ENCODE measurements around the gene SMIM1. TPM values are rescaled to one million over a fixed set of nuclear protein-coding genes. Genes with fewer than 3 reads are reported as not detected.

The SMIM1 gene
- total and polyA plus RNA-seq, 3 experiments from 2014 or later = 0.80 to 1.6 (median 1.1) TPM

- no peaks in the 10 kb centered on the region for H3K9me3 Mint-ChIP-seq
- no peak overlapping the region for H3K27ac Mint-ChIP-seq
- H3K27me3 ChIP-seq (ENCODE audit: insufficient read depth, low read length, poor library complexity, severe bottlenecking) = no peaks in the 10 kb centered on the region
- H3K4me3 Mint-ChIP-seq = no peak overlapping the region
- H3K27me3 Mint-ChIP-seq = peaks cover 0 to 1% of the 10 kb centered on the region in 2 donors
- DNase-seq = no peak
- H3K9me3 ChIP-seq (ENCODE audit: low read length) = no peaks in the 10 kb centered on the region
- no peak overlapping the region for H3K27ac ChIP-seq (ENCODE audit: low read depth, low read length)
- H3K4me1 ChIP-seq (ENCODE audit: insufficient read depth, low read length) = no peaks in the 10 kb centered on the region
- H3K36me3 ChIP-seq (ENCODE audit: insufficient read depth, low read length) = peaks cover 9% of the 10 kb centered on the region
- ChIA-PET CTCF (no interaction called here), POLR2A (no interaction called here)
- peaks cover 0 to under 1% (median 0%) of the 10 kb centered on the region in 3 donors for H3K4me1 Mint-ChIP-seq
- no peak overlapping the region for H3K4me3 ChIP-seq (ENCODE audit: low read length)
- H3K36me3 Mint-ChIP-seq = peaks cover 0 to 66% (median 16%) of the 10 kb centered on the region in 3 donors
These were observed 44.0 kb downstream of the SMIM1 start for GRCh38 chr1:3816331-3817137.

- Histone ChIP-seq H3K4me3 (ENCODE audit: low read length) (no peak overlapping the region), H3K36me3 (ENCODE audit: insufficient read depth, low read length) (peaks cover 9% of the 10 kb centered on the region), H3K9me3 (ENCODE audit: low read length) (no peaks in the 10 kb centered on the region), H3K27me3 (ENCODE audit: insufficient read depth, low read length, poor library complexity, severe bottlenecking) (no peaks in the 10 kb centered on the region), H3K27ac (ENCODE audit: low read depth, low read length) (no peak overlapping the region), H3K4me1 (ENCODE audit: insufficient read depth, low read length) (no peaks in the 10 kb centered on the region)
- DNase-seq = no peak
- CTCF ChIA-PET = no interaction called here
- no peaks in the 10 kb centered on the region for H3K4me1 Mint-ChIP-seq
- H3K4me3 Mint-ChIP-seq = no peak overlapping the region
- POLR2A ChIA-PET = no interaction called here
- H3K27me3 Mint-ChIP-seq = peaks cover 0 to 1% of the 10 kb centered on the region in 2 donors
- H3K27ac Mint-ChIP-seq = no peak overlapping the region
- peaks cover 0 to 73% (median 18%) of the 10 kb centered on the region in 3 donors for H3K36me3 Mint-ChIP-seq
- H3K9me3 Mint-ChIP-seq = no peaks in the 10 kb centered on the region
These were observed 44.7 kb downstream of the SMIM1 start for GRCh38 chr1:3817138-3817740.

- DNase-seq = no peak
- peaks cover 13% of the 10 kb centered on the region for H3K36me3 ChIP-seq (ENCODE audit: insufficient read depth, low read length)
These were observed 45.5 kb downstream of the SMIM1 start for GRCh38 chr1:3817821-3818597.

GRCh38 chr1:3819771-3820200 is 47.2 kb downstream of the SMIM1 start:
- Histone ChIP-seq H3K27ac (ENCODE audit: low read depth, low read length) (no peak overlapping the region), H3K9me3 (ENCODE audit: low read length) (no peaks in the 10 kb centered on the region), H3K36me3 (ENCODE audit: insufficient read depth, low read length) (peaks cover 14% of the 10 kb centered on the region), H3K4me1 (ENCODE audit: insufficient read depth, low read length) (no peaks in the 10 kb centered on the region), H3K27me3 (ENCODE audit: insufficient read depth, low read length, poor library complexity, severe bottlenecking) (no peaks in the 10 kb centered on the region), H3K4me3 (ENCODE audit: low read length) (no peak overlapping the region)
- Mint-ChIP-seq H3K27me3 (peaks cover 0 to 1% of the 10 kb centered on the region in 2 donors), H3K4me1 (no peaks in the 10 kb centered on the region), H3K9me3 (no peaks in the 10 kb centered on the region), H3K36me3 (peaks cover 0 to 84% (median 23%) of the 10 kb centered on the region in 3 donors), H3K4me3 (no peak overlapping the region), H3K27ac (no peak overlapping the region)
- DNase-seq = no peak
- CTCF ChIA-PET = no interaction called here
- POLR2A ChIA-PET = no interaction called here

More at GRCh38 chr1:3817821-3818597, 45.5 kb downstream of the SMIM1 start:
- Histone ChIP-seq H3K27ac (ENCODE audit: low read depth, low read length) (no peak overlapping the region), H3K9me3 (ENCODE audit: low read length) (no peaks in the 10 kb centered on the region), H3K4me3 (ENCODE audit: low read length) (no peak overlapping the region), H3K4me1 (ENCODE audit: insufficient read depth, low read length) (no peaks in the 10 kb centered on the region), H3K27me3 (ENCODE audit: insufficient read depth, low read length, poor library complexity, severe bottlenecking) (no peaks in the 10 kb centered on the region)
- Mint-ChIP-seq H3K36me3 (peaks cover 0 to 81% (median 17%) of the 10 kb centered on the region in 3 donors), H3K4me3 (no peak overlapping the region), H3K9me3 (no peaks in the 10 kb centered on the region), H3K27ac (peak overlapping the region in 1 of 8 donors; percentile 73), H3K27me3 (peaks cover 0 to 1% of the 10 kb centered on the region in 2 donors), H3K4me1 (no peaks in the 10 kb centered on the region)
- ChIA-PET POLR2A (no interaction called here), CTCF (no interaction called here)

GRCh38 chr1:3820316-3820715 is 47.8 kb downstream of the SMIM1 start:
- H3K4me3 ChIP-seq (ENCODE audit: low read length) = no peak overlapping the region
- H3K9me3 ChIP-seq (ENCODE audit: low read length) = no peaks in the 10 kb centered on the region
- no peaks in the 10 kb centered on the region for H3K4me1 ChIP-seq (ENCODE audit: insufficient read depth, low read length)
- CTCF ChIA-PET = no interaction called here
- Mint-ChIP-seq H3K27ac (no peak overlapping the region), H3K27me3 (no peaks in the 10 kb centered on the region), H3K36me3 (peaks cover 0 to 82% (median 21%) of the 10 kb centered on the region in 3 donors), H3K4me1 (no peaks in the 10 kb centered on the region), H3K9me3 (no peaks in the 10 kb centered on the region), H3K4me3 (no peak overlapping the region)
- no peak overlapping the region for H3K27ac ChIP-seq (ENCODE audit: low read depth, low read length)
- DNase-seq = no peak
- POLR2A ChIA-PET = no interaction called here
- peaks cover 14% of the 10 kb centered on the region for H3K36me3 ChIP-seq (ENCODE audit: insufficient read depth, low read length)
- H3K27me3 ChIP-seq (ENCODE audit: insufficient read depth, low read length, poor library complexity, severe bottlenecking) = no peaks in the 10 kb centered on the region

GRCh38 chr1:3821004-3821403 is 48.5 kb downstream of the SMIM1 start:
- no peaks in the 10 kb centered on the region for H3K4me1 ChIP-seq (ENCODE audit: insufficient read depth, low read length)
- no peak overlapping the region for H3K4me3 ChIP-seq (ENCODE audit: low read length)
- DNase-seq = no peak
- ChIA-PET CTCF (no interaction called here), POLR2A (no interaction called here)
- no peaks in the 10 kb centered on the region for H3K9me3 ChIP-seq (ENCODE audit: low read length)
- Mint-ChIP-seq H3K4me3 (no peak overlapping the region), H3K27ac (no peak overlapping the region), H3K36me3 (peaks cover 0 to 83% (median 24%) of the 10 kb centered on the region in 3 donors), H3K9me3 (no peaks in the 10 kb centered on the region), H3K4me1 (no peaks in the 10 kb centered on the region), H3K27me3 (no peaks in the 10 kb centered on the region)
- H3K27me3 ChIP-seq (ENCODE audit: insufficient read depth, low read length, poor library complexity, severe bottlenecking) = no peaks in the 10 kb centered on the region
- H3K27ac ChIP-seq (ENCODE audit: low read depth, low read length) = no peak overlapping the region
- peaks cover 19% of the 10 kb centered on the region for H3K36me3 ChIP-seq (ENCODE audit: insufficient read depth, low read length)

GRCh38 chr1:3821447-3821846 is 48.9 kb downstream of the SMIM1 start:
- no peaks in the 10 kb centered on the region for H3K27me3 Mint-ChIP-seq
- peaks cover 0 to 83% (median 24%) of the 10 kb centered on the region in 3 donors for H3K36me3 Mint-ChIP-seq
- peaks cover 21% of the 10 kb centered on the region for H3K36me3 ChIP-seq (ENCODE audit: insufficient read depth, low read length)
- no peak for DNase-seq
- no peak overlapping the region for H3K27ac ChIP-seq (ENCODE audit: low read depth, low read length)
- H3K27me3 ChIP-seq (ENCODE audit: insufficient read depth, low read length, poor library complexity, severe bottlenecking) = no peaks in the 10 kb centered on the region
- no peak overlapping the region for H3K27ac Mint-ChIP-seq
- CTCF ChIA-PET = no interaction called here
- POLR2A ChIA-PET = no interaction called here
- H3K4me3 ChIP-seq (ENCODE audit: low read length) = no peak overlapping the region
- no peaks in the 10 kb centered on the region for H3K9me3 ChIP-seq (ENCODE audit: low read length)
- no peak overlapping the region for H3K4me3 Mint-ChIP-seq
- no peaks in the 10 kb centered on the region for H3K9me3 Mint-ChIP-seq
- H3K4me1 Mint-ChIP-seq = no peaks in the 10 kb centered on the region
- H3K4me1 ChIP-seq (ENCODE audit: insufficient read depth, low read length) = no peaks in the 10 kb centered on the region

GRCh38 chr1:3821908-3822307 is 49.4 kb downstream of the SMIM1 start:
- DNase-seq = no peak
- no peaks in the 10 kb centered on the region for H3K27me3 Mint-ChIP-seq
- CTCF ChIA-PET = no interaction called here
- no peaks in the 10 kb centered on the region for H3K4me1 Mint-ChIP-seq
- POLR2A ChIA-PET = no interaction called here
- peaks cover 0 to 85% (median 24%) of the 10 kb centered on the region in 3 donors for H3K36me3 Mint-ChIP-seq
- no peaks in the 10 kb centered on the region for H3K9me3 Mint-ChIP-seq
- H3K4me3 Mint-ChIP-seq = no peak overlapping the region
- peaks cover 21% of the 10 kb centered on the region for H3K36me3 ChIP-seq (ENCODE audit: insufficient read depth, low read length)
- H3K27ac Mint-ChIP-seq = no peak overlapping the region
- no peak overlapping the region for H3K27ac ChIP-seq (ENCODE audit: low read depth, low read length)
- H3K27me3 ChIP-seq (ENCODE audit: insufficient read depth, low read length, poor library complexity, severe bottlenecking) = no peaks in the 10 kb centered on the region
- H3K9me3 ChIP-seq (ENCODE audit: low read length) = no peaks in the 10 kb centered on the region
- no peak overlapping the region for H3K4me3 ChIP-seq (ENCODE audit: low read length)
- H3K4me1 ChIP-seq (ENCODE audit: insufficient read depth, low read length) = no peaks in the 10 kb centered on the region
